WTC11 (cell line): ENCODE measurements around the gene OR52J3. TPM values are rescaled to one million over a fixed set of nuclear protein-coding genes. Genes with fewer than 3 reads are reported as not detected.

Experiments
- ATAC-seq: fragments of 200-7000 bp; cut with Tn5 transposase; 2 replicates; pipeline ENCODE4 v1.10.0; 2021; ENCODE audit warnings: mild to moderate bottlenecking, moderate library complexity
- CTCF ChIA-PET: fragments of 300-600 bp; sonication (Branson Sonifier 250); formaldehyde crosslinking; loops from one replicate; lab custom pipeline; 2021; ENCODE audit warnings: antibody characterized with exemption; lab: Charles Lee
- POLR2A ChIA-PET: fragments of 350-600 bp; sonication (Branson Sonifier 250); formaldehyde crosslinking; loops from one replicate; lab custom pipeline; 2021; ENCODE audit warnings: antibody characterized with exemption; lab: Charles Lee
- DNase-seq: peaks from one replicate; pipeline ENCODE4 v3.0.0; 2021; ENCODE audit warnings: low spot score
- H3K27ac Mint-ChIP-seq: 2 replicates; pipeline ENCODE4 v1.8.0; 2021; ENCODE audit warnings: mixed read lengths
- H3K27me3 Mint-ChIP-seq: 2 replicates; pipeline ENCODE4 v1.8.0; 2021; ENCODE audit warnings: low read depth, mild to moderate bottlenecking, moderate library complexity, mixed read lengths
- H3K36me3 Mint-ChIP-seq: 2 replicates; pipeline ENCODE4 v1.8.0; 2021; ENCODE audit warnings: mixed read lengths
- H3K4me1 Mint-ChIP-seq: 2 replicates; pipeline ENCODE4 v1.8.0; 2022; ENCODE audit warnings: mixed read lengths
- H3K4me3 Mint-ChIP-seq: 2 replicates; pipeline ENCODE4 v1.8.0; 2021; ENCODE audit warnings: mild to moderate bottlenecking, moderate library complexity, mixed read lengths
- H3K9me3 Mint-ChIP-seq: 2 replicates; pipeline ENCODE4 v1.8.0; 2021; ENCODE audit warnings: mixed read lengths
- AFF4 ChIP-seq: sonication (generic); formaldehyde crosslinking; IDR thresholded peaks from 2 replicates; pipeline ENCODE4 v1.8.1; 2023; ENCODE audit warnings: mild to moderate bottlenecking, missing genetic modification reagents, borderline replicate concordance
- CREM ChIP-seq: sonication (generic); formaldehyde crosslinking; IDR thresholded peaks from 2 replicates; pipeline ENCODE4 v1.8.1; 2022; ENCODE audit warnings: mild to moderate bottlenecking, missing genetic modification reagents, moderate library complexity
- FOXP1 ChIP-seq: sonication (generic); formaldehyde crosslinking; IDR thresholded peaks from 2 replicates; pipeline ENCODE4 v1.8.0; 2022; ENCODE audit warnings: missing genetic modification reagents, mild to moderate bottlenecking, moderate library complexity, borderline replicate concordance
- FOXP4 ChIP-seq: sonication (generic); formaldehyde crosslinking; IDR thresholded peaks from 2 replicates; pipeline ENCODE4 v1.8.0; 2022; ENCODE audit warnings: mild to moderate bottlenecking, missing genetic modification reagents
- GRHL2 ChIP-seq: fragments of 250-450 bp; sonication (Bioruptor Pico); IDR thresholded peaks from 2 replicates; pipeline ENCODE4 v1.8.0; 2022; ENCODE audit warnings: mild to moderate bottlenecking, moderate library complexity; ENCODE audit not compliant: insufficient replicate concordance, severe bottlenecking
- PRRX2 ChIP-seq: fragments of 250-450 bp; sonication (Bioruptor Pico); IDR thresholded peaks from 2 replicates; pipeline ENCODE4 v1.8.0; 2021; ENCODE audit warnings: mild to moderate bottlenecking
- SP1 ChIP-seq: sonication (generic); formaldehyde crosslinking; conservative IDR thresholded peaks from 2 replicates; pipeline ENCODE4 v1.8.1; 2022; ENCODE audit warnings: missing genetic modification reagents
- USF2 ChIP-seq: sonication (generic); formaldehyde crosslinking; IDR thresholded peaks from 2 replicates; pipeline ENCODE4 v1.8.1; 2023; ENCODE audit warnings: mild to moderate bottlenecking, missing genetic modification reagents, moderate library complexity
- ZBTB21 ChIP-seq: sonication (generic); formaldehyde crosslinking; IDR thresholded peaks from 2 replicates; pipeline ENCODE4 v1.8.1; 2023; ENCODE audit warnings: mild to moderate bottlenecking, missing genetic modification reagents, borderline replicate concordance
- ZNF138 ChIP-seq: sonication (generic); formaldehyde crosslinking; conservative IDR thresholded peaks from 2 replicates; pipeline ENCODE4 v1.8.1; 2022; ENCODE audit warnings: mild to moderate bottlenecking, moderate library complexity, missing genetic modification reagents
- ZNF512 ChIP-seq: sonication (generic); formaldehyde crosslinking; IDR thresholded peaks from 2 replicates; pipeline ENCODE4 v1.8.1; 2022; ENCODE audit warnings: missing genetic modification reagents, borderline replicate concordance
- ZNF532 ChIP-seq: fragments of 250-450 bp; sonication (Bioruptor Pico); IDR thresholded peaks from 2 replicates; pipeline ENCODE4 v1.9.0; 2021; ENCODE audit warnings: mild to moderate bottlenecking, borderline replicate concordance
- total RNA-seq: library from RNA; stranded (reverse); gene quantifications from 3 replicates; pipeline ENCODE4 v1.2.3, GENCODE V29; 2021

The OR52J3 gene
- total RNA-seq, 1 experiment from 2014 or later = not detected

GRCh38 chr11:5036669-5037068, 9.7 kb upstream of the OR52J3 start:
- POLR2A ChIA-PET = no interaction called here
- Mint-ChIP-seq H3K9me3 (no peaks in the 10 kb centered on the region), H3K4me1 (no peaks in the 10 kb centered on the region)

More at GRCh38 chr11:5036669-5037068, 9.7 kb upstream of the OR52J3 start:
- ATAC-seq = no peak
- H3K27ac Mint-ChIP-seq = no peak overlapping the region
- TF ChIP-seq FOXP1 (CRISPR knock-in tag) (no peak), ZNF532 (CRISPR knock-in tag) (no peak), FOXP4 (CRISPR knock-in tag) (no peak), CREM (CRISPR knock-in tag) (no peak), PRRX2 (CRISPR knock-in tag) (no peak), GRHL2 (no peak), USF2 (CRISPR knock-in tag) (no peak), SP1 (CRISPR knock-in tag) (no peak), ZNF138 (no peak), AFF4 (no peak), ZBTB21 (no peak), ZNF512 (no peak)
- TF ChIP-seq, all 79 proteins: peak for 0
- no peak for DNase-seq
- no peaks in the 10 kb centered on the region for H3K36me3 Mint-ChIP-seq
- no peaks in the 10 kb centered on the region for H3K27me3 Mint-ChIP-seq
- CTCF ChIA-PET = no interaction called here
- no peak overlapping the region for H3K4me3 Mint-ChIP-seq
